ENCODE data around the gene POLE4.

GRCh38 chr2:74922592-74923227 lies 35.7 kb upstream of the POLE4 start:
- TF ChIP-seq POLR2A (IDR thresholded peaks at IDR 0.05; ENCODE audit: low read depth) (no peak), CTCF (IDR thresholded peaks at IDR 0.05) (no peak), EP300 (IDR thresholded peaks at IDR 0.05) (no peak)
